H1 (cell line): Measurements from ENCODE around the gene NAV3. TPM values are rescaled to one million over a fixed set of nuclear protein-coding genes. Genes with fewer than 3 reads are reported as not detected.

Experiments used
- CHD7 ChIP-seq: fragments of 300-600 bp; sonication (generic); IDR thresholded peaks from 2 replicates; pipeline ENCODE4 v1.7.1; 2012; ENCODE audit warnings: low read length, moderate library complexity, mild to moderate bottlenecking, inconsistent platforms; ENCODE audit not compliant: insufficient replicate concordance
- polyA plus RNA-seq, 7 experiments: library from polyadenylated mRNA; depleted of rRNA in 3 of 7; stranded (reverse) in 5 of 7; unstranded in 2 of 7; fragments of >200 nt in 5 of 7; fragments of 200-250 nt in 2 of 7; gene quantifications; 1 replicate in 5 of 7; 2 replicates in 1 of 7; 4 replicates in 1 of 7; pipeline versions ENCODE4 v1.2.1 to v1.2.3, GENCODE V29; 2011 to 2013; ENCODE audit warnings: missing spikeins in 2 of 7, mixed read lengths in 2 of 7
- total RNA-seq: library from RNA; stranded (reverse); fragmentation: NEBNext Ultra II Directional; extraction: Animal tissue kit (Norgen Biotek cat#: 25700); gene quantifications from 2 replicates; pipeline ENCODE4 v1.2.1, GENCODE V29; 2021

Gene NAV3
- total and polyA plus RNA-seq, 2 of the 8 experiments (the other 6 are each of a cell fraction or from before 2014, with no cell fraction given) = 0.47 to 5.0 TPM

GRCh38 chr12:78210506-78210860 is 379.8 kb downstream of the NAV3 start (continued):
- no peak for TF ChIP-seq CHD7
